MCF 10A (cell line): ENCODE measurements around the gene ELMO1. TPM values are rescaled to one million over a fixed set of nuclear protein-coding genes. Genes with fewer than 3 reads are reported as not detected.

Source experiments
- BruUV-seq: library from RNA; stranded (reverse); fragments of 400-500 nt; replicated peaks from 2 replicates; lab custom pipeline; 2021; lab: Mats Ljungman, UMichigan
- CTCF ChIA-PET: fragments of 300-600 bp; sonication (Branson Sonifier 250); formaldehyde crosslinking; extraction: SDS; loops from one replicate; lab custom pipeline; 2021; ENCODE audit warnings: antibody characterized with exemption, inconsistent platforms; lab: Yijun Ruan, JAX
- POLR2A ChIA-PET: fragments of 300-600, 350-650 bp; sonication (Branson Sonifier 250); formaldehyde crosslinking; extraction: SDS; loops from one replicate; lab custom pipeline; 2020; ENCODE audit warnings: antibody characterized with exemption, inconsistent platforms; lab: Yijun Ruan, JAX
- DNase-seq: peaks from one replicate; pipeline ENCODE4 v3.0.0-alpha.2; 2018; ENCODE audit not compliant: unreplicated experiment
- H3K27ac Mint-ChIP-seq: one replicate; pipeline ENCODE4 v1.8.0; 2022; ENCODE audit warnings: mild to moderate bottlenecking, low read depth, mixed read lengths; ENCODE audit not compliant: unreplicated experiment
- H3K27me3 Mint-ChIP-seq: one replicate; pipeline ENCODE4 v1.8.0; 2022; ENCODE audit warnings: mixed read lengths; ENCODE audit not compliant: insufficient read depth, unreplicated experiment
- H3K36me3 Mint-ChIP-seq: one replicate; pipeline ENCODE4 v1.8.0; 2022; ENCODE audit warnings: mild to moderate bottlenecking, moderate library complexity, mixed read lengths; ENCODE audit not compliant: insufficient read depth, unreplicated experiment
- H3K4me1 Mint-ChIP-seq: one replicate; pipeline ENCODE4 v1.8.0; 2022; ENCODE audit warnings: mixed read lengths; ENCODE audit not compliant: insufficient read depth, unreplicated experiment
- H3K4me3 Mint-ChIP-seq: one replicate; pipeline ENCODE4 v1.8.0; 2022; ENCODE audit warnings: mild to moderate bottlenecking, moderate library complexity, mixed read lengths; ENCODE audit not compliant: unreplicated experiment
- H3K9me3 Mint-ChIP-seq: one replicate; pipeline ENCODE4 v1.8.0; 2022; ENCODE audit warnings: mixed read lengths; ENCODE audit not compliant: unreplicated experiment
- intact Hi-C: fragments of 100-400 bp; cut with micrococcal nuclease; formaldehyde crosslinking; loops from 2 replicates; pipeline ENCODE4 v1.14.1; 2022
- total RNA-seq: library from RNA; stranded (reverse); gene quantifications from 2 replicates; pipeline ENCODE4 v1.2.3, GENCODE V29; 2022
- TF ChIP-seq, protein P1 (sequence below): fragments of 200-600 bp; IDR thresholded peaks from one replicate; pipeline ENCODE4 v1.8.0; 2022; ENCODE audit warnings: antibody characterized with exemption, mild to moderate bottlenecking; ENCODE audit not compliant: unreplicated experiment

The ELMO1 gene
- total RNA-seq, 1 experiment from 2014 or later, result 0.30 TPM

GRCh38 chr7:36928311-36928710, 520.4 kb downstream of the ELMO1 start:
- ChIA-PET CTCF (interaction anchor here (1.4 kb wide), 1 partner anchor 39 kb away, joined by 8 read pairs; no protein-coding TSS in a partner anchor), POLR2A (no interaction called here)
- H3K4me1 Mint-ChIP-seq, result peaks cover 5% of the 10 kb centered on the region
- H3K4me3 Mint-ChIP-seq, result no peak overlapping the region
- no peak overlapping the region for H3K27ac Mint-ChIP-seq
- DNase-seq, result no peak
- intact Hi-C loops, result no loop called here
- H3K36me3 Mint-ChIP-seq, result no peaks in the 10 kb centered on the region
- no TSS peak for BruUV-seq
- TF ChIP-seq, protein P1, sequence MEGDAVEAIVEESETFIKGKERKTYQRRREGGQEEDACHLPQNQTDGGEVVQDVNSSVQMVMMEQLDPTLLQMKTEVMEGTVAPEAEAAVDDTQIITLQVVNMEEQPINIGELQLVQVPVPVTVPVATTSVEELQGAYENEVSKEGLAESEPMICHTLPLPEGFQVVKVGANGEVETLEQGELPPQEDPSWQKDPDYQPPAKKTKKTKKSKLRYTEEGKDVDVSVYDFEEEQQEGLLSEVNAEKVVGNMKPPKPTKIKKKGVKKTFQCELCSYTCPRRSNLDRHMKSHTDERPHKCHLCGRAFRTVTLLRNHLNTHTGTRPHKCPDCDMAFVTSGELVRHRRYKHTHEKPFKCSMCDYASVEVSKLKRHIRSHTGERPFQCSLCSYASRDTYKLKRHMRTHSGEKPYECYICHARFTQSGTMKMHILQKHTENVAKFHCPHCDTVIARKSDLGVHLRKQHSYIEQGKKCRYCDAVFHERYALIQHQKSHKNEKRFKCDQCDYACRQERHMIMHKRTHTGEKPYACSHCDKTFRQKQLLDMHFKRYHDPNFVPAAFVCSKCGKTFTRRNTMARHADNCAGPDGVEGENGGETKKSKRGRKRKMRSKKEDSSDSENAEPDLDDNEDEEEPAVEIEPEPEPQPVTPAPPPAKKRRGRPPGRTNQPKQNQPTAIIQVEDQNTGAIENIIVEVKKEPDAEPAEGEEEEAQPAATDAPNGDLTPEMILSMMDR, result no peak
- no peaks in the 10 kb centered on the region for H3K27me3 Mint-ChIP-seq
- H3K9me3 Mint-ChIP-seq, result no peaks in the 10 kb centered on the region

DNA sequence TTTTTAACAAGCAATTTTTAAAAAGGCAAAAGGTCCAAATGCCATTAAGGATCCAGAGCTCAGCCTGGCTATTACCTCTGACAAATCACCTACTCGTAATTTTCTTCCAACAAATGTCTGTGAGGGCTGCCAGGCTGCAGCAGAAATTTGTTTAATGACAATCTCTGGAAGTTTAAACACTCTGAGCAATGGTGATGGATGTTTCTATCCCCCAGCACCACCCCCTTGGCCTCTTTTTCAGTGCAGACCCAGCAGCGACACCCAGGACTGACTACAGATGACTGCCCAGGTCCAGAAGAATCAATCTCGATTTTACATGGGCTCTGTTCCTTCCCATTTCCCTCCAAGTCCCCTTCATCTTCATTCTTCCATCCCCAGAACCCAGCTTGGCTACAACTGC, 523.0 kb downstream of the ELMO1 start:
- Mint-ChIP-seq H3K36me3 (no peaks in the 10 kb centered on the region), H3K27ac (no peak overlapping the region), H3K4me3 (no peak overlapping the region), H3K9me3 (no peaks in the 10 kb centered on the region), H3K27me3 (no peaks in the 10 kb centered on the region), H3K4me1 (peaks cover 5% of the 10 kb centered on the region)
- POLR2A ChIA-PET, result interaction anchor here (0.9 kb wide), 1 partner anchor 33 kb away, joined by 3 read pairs; no protein-coding TSS in a partner anchor
- DNase-seq, result no peak
- CTCF ChIA-PET, result no interaction called here
- TF ChIP-seq, protein P1, result no peak
- intact Hi-C loops, result no loop called here
- BruUV-seq, result no TSS peak

DNA sequence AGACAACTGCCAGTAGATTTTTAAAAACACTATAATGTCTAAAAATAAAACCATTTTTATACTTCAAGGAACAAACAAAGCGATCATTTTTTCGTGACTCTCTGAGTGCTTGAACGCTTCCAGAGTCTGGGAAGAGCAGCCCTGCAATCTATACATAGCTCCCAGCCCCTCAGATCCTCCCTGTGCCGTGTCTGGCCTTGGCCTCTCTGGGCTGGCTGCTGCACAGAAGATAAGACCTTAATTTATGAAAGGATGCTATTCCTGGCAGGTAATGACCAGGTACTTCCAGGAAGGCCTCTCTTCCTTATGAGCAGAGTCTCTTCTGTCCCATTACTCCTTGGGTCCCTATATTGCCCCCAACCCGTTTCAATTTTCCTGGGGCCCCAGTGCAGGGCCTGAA, 523.5 kb downstream of the ELMO1 start:
- Mint-ChIP-seq H3K27me3 (no peaks in the 10 kb centered on the region), H3K27ac (no peak overlapping the region), H3K9me3 (no peaks in the 10 kb centered on the region), H3K4me1 (peaks cover 5% of the 10 kb centered on the region), H3K4me3 (no peak overlapping the region), H3K36me3 (no peaks in the 10 kb centered on the region)
- no peak for DNase-seq
- intact Hi-C loops, result no loop called here
- TF ChIP-seq, protein P1, result no peak
- BruUV-seq, result no TSS peak
- POLR2A ChIA-PET, result interaction anchor here (0.9 kb wide), 1 partner anchor 33 kb away, joined by 3 read pairs; no protein-coding TSS in a partner anchor
- CTCF ChIA-PET, result interaction anchor here (0.6 kb wide), 1 partner anchor 1259 kb away, joined by 3 read pairs; no protein-coding TSS in a partner anchor

GRCh38 chr7:36923943-36924436, 524.7 kb downstream of the ELMO1 start:
- no TSS peak for BruUV-seq
- Mint-ChIP-seq H3K27ac (no peak overlapping the region), H3K4me3 (no peak overlapping the region), H3K9me3 (no peaks in the 10 kb centered on the region), H3K36me3 (no peaks in the 10 kb centered on the region), H3K4me1 (peaks cover 5% of the 10 kb centered on the region), H3K27me3 (no peaks in the 10 kb centered on the region)
- no peak for DNase-seq
- TF ChIP-seq, protein P1, result no peak
- ChIA-PET POLR2A (no interaction called here), CTCF (no interaction called here)
- intact Hi-C loops, result no loop called here
